H1 (cell line): ENCODE measurements around the gene TP53I13. TPM values are rescaled to one million over a fixed set of nuclear protein-coding genes. Genes with fewer than 3 reads are reported as not detected.

ENCODE experiments used
- KDM1A ChIP-seq: fragments of 200-600, 300-600 bp; sonication (generic); IDR thresholded peaks from 2 replicates; pipeline ENCODE4 v1.7.1; 2016; ENCODE audit warnings: mild to moderate bottlenecking, low read length, borderline replicate concordance
- POLR2A ChIP-seq, 2 experiments: IDR thresholded peaks; 1 replicate in 1 of 2; 2 replicates in 1 of 2; pipeline ENCODE4 v1.6.1; 2011; ENCODE audit warnings: low read depth in 2 of 2, low read length in 2 of 2, mild to moderate bottlenecking in 2 of 2; ENCODE audit errors: control extremely low read depth in 1 of 2
- SP2 ChIP-seq: IDR thresholded peaks from 2 replicates; pipeline ENCODE4 v1.6.1; 2012; ENCODE audit warnings: mild to moderate bottlenecking, low read length, inconsistent platforms
- TEAD4 ChIP-seq: IDR thresholded peaks from 2 replicates; pipeline ENCODE4 v1.6.1; 2012; ENCODE audit warnings: low read depth, low read length, inconsistent platforms, mixed read lengths
- polyA plus RNA-seq, 7 experiments: library from polyadenylated mRNA; depleted of rRNA in 3 of 7; stranded (reverse) in 5 of 7; unstranded in 2 of 7; fragments of >200 nt in 5 of 7; fragments of 200-250 nt in 2 of 7; gene quantifications; 1 replicate in 5 of 7; 2 replicates in 1 of 7; 4 replicates in 1 of 7; pipeline versions ENCODE4 v1.2.1 to v1.2.3, GENCODE V29; 2011 to 2013; ENCODE audit warnings: missing spikeins in 2 of 7, mixed read lengths in 2 of 7
- total RNA-seq: library from RNA; stranded (reverse); fragmentation: NEBNext Ultra II Directional; extraction: Animal tissue kit (Norgen Biotek cat#: 25700); gene quantifications from 2 replicates; pipeline ENCODE4 v1.2.1, GENCODE V29; 2021

The TP53I13 gene
- total and polyA plus RNA-seq, 2 of the 8 experiments (the other 6 are each of a cell fraction or from before 2014, with no cell fraction given): 22.4 to 35.7 TPM

DNA sequence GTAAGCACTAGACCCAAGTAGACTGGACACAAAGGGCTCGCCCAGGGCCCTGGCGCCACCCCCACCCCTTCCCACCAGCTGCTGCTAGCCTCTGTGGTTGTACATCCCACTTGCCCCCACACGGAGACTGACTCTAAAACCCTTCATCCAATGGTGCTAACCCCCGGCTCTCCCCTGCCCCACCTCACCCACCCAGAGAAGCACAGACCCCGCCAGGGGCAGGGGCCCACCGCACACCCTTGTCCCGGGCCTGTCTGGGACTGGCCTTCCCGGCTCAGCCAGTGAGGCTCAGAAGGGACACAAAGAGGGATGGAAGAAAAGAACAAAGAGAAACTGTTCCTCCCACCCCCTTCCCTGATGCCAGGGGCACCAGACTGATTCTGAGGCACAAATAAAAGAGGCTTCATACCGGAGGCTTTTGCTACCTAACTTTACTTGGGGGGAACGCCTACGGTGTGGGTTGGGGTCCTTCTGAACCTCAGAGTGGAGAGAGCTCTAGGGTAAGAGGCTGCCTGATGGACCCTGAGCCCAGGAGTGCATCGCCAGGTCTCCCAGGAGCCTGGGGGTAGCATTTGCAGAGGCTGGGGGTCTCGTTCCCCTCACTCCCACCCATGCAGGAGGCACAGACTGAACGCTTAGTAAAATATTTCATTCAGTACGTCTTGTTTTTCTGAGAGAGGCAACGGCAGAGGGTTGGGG is 46.0 kb downstream of the TP53I13 start (continued):
- TF ChIP-seq TEAD4 (no peak), SP2 (no peak), POLR2A (IDR thresholded peaks at IDR 0.05; ENCODE audit: control extremely low read depth in 1 of 2, low read depth in 2 of 2, low read length in 2 of 2) (no peak), KDM1A (no peak)
